ACC112 (cell line): Measurements from ENCODE around the gene ARHGEF11.
A peak's percentile ranks its signal among the peaks of the same experiment; 100 is the strongest.

Source experiments
- H2AFZ ChIP-seq: fragments of 200-600 bp; sonication (generic); one replicate; pipeline ENCODE4 v1.6.0; 2017; ENCODE audit warnings: antibody characterized with exemption, low read length; ENCODE audit not compliant: unreplicated experiment
- H3K27ac ChIP-seq: fragments of 200-600 bp; sonication (generic); 2 replicates; pipeline ENCODE4 v1.5.1; 2014; ENCODE audit warnings: low read depth, mild to moderate bottlenecking, antibody characterized with exemption, low read length, moderate library complexity
- H3K27me3 ChIP-seq: fragments of 200-600 bp; sonication (generic); 2 replicates; pipeline ENCODE4 v1.6.1; 2014; ENCODE audit warnings: mild to moderate bottlenecking, antibody characterized with exemption, low read length, moderate library complexity, mixed read lengths; ENCODE audit not compliant: insufficient read depth
- H3K36me3 ChIP-seq: fragments of 200-600 bp; sonication (generic); 2 replicates; pipeline ENCODE4 v1.6.1; 2016; ENCODE audit warnings: mild to moderate bottlenecking, antibody characterized with exemption, low read length, moderate library complexity, mixed read lengths; ENCODE audit not compliant: insufficient read depth
- H3K4me1 ChIP-seq: fragments of 200-600 bp; sonication (generic); one replicate; pipeline ENCODE4 v1.6.1; 2016; ENCODE audit warnings: low read length, mixed read lengths; ENCODE audit not compliant: insufficient read depth, unreplicated experiment, control insufficient read depth
- H3K4me3 ChIP-seq: fragments of 200-600 bp; sonication (generic); 2 replicates; pipeline ENCODE4 v1.5.1; 2014; ENCODE audit warnings: mild to moderate bottlenecking, low read depth, low read length
- H3K79me2 ChIP-seq: fragments of 200-600 bp; sonication (generic); one replicate; pipeline ENCODE4 v1.6.0; 2016; ENCODE audit warnings: low read length; ENCODE audit not compliant: control insufficient read depth, unreplicated experiment, insufficient read depth

The ARHGEF11 gene

GRCh38 chr1:157050836-157051235 lies 5.3 kb upstream of the ARHGEF11 start:
- Histone ChIP-seq H3K79me2 (no peaks in the 10 kb centered on the region), H3K36me3 (no peaks in the 10 kb centered on the region), H2AFZ (no peak overlapping the region)

GRCh38 chr1:157047062-157047410 lies 1.5 kb upstream of the ARHGEF11 start:
- Histone ChIP-seq H3K27me3 (peaks cover 5% of the 10 kb centered on the region), H3K4me3 (no peak overlapping the region), H3K27ac (no peak overlapping the region), H3K36me3 (no peaks in the 10 kb centered on the region), H3K79me2 (peaks cover 28% of the 10 kb centered on the region), H2AFZ (no peak overlapping the region), H3K4me1 (peaks cover 20% of the 10 kb centered on the region)

More at GRCh38 chr1:157050836-157051235, 5.3 kb upstream of the ARHGEF11 start:
- H3K4me3 ChIP-seq, result no peak overlapping the region
- peaks cover 12% of the 10 kb centered on the region for H3K27me3 ChIP-seq
- no peak overlapping the region for H3K27ac ChIP-seq
- H3K4me1 ChIP-seq, result no peaks in the 10 kb centered on the region

DNA sequence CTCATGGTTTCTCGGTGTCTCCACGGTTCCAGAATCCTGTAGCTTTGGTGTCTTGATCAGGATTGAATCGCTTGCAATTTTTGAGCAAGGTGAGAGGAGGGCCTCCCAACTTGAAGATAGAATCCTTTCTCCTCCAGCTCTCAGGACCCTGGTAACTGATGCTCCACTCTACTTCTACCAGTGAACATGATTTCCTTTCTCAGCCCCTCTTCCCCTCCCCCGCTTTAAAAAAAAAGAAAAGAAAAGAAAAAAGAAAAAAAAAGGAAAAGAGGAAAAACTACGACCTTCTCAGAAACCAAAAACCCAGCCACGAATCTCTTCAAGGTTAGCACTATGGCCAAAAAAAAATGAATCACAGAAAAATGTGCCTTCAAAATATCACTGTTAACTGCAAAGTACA lies 1.2 kb downstream of the ARHGEF11 start:
- no peaks in the 10 kb centered on the region for H3K27me3 ChIP-seq
- no peak overlapping the region for H2AFZ ChIP-seq
- peak overlapping the region; percentile 79 for H3K4me3 ChIP-seq
- no peaks in the 10 kb centered on the region for H3K36me3 ChIP-seq
- H3K27ac ChIP-seq, result no peak overlapping the region
- peaks cover 47% of the 10 kb centered on the region for H3K79me2 ChIP-seq
- H3K4me1 ChIP-seq, result peaks cover 40% of the 10 kb centered on the region

DNA sequence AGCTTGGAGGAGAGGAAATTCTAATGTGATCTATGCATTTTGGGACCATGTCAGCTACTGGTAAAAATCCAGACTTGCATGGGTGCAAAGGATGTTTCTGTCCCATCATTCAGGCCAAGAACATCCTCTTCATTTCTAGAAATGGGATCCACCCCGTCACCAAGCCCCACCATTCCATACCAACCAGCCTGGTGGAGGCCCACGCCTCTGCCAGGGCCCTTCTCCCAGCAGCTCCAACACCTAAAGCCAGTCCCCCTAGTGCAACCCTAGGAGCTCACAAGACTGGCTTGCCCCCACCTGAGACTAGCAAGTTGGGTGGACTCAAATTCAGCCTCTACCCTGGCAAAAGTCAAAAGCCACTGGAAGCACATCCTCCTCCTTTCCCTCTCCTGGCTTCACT lies 1.9 kb downstream of the ARHGEF11 start:
- no peaks in the 10 kb centered on the region for H3K27me3 ChIP-seq

GRCh38 chr1:157042846-157043245 lies 2.7 kb downstream of the ARHGEF11 start:
- H3K79me2 ChIP-seq, result peaks cover 53% of the 10 kb centered on the region
- peak overlapping the region; percentile 79 for H3K4me3 ChIP-seq
- H3K4me1 ChIP-seq, result peaks cover 40% of the 10 kb centered on the region

More for the DNA sequence above, 1.9 kb downstream of the ARHGEF11 start:
- Histone ChIP-seq H2AFZ (no peak overlapping the region), H3K4me3 (peak overlapping the region; percentile 79), H3K4me1 (peaks cover 40% of the 10 kb centered on the region), H3K27ac (no peak overlapping the region), H3K79me2 (peaks cover 53% of the 10 kb centered on the region), H3K36me3 (no peaks in the 10 kb centered on the region)

DNA sequence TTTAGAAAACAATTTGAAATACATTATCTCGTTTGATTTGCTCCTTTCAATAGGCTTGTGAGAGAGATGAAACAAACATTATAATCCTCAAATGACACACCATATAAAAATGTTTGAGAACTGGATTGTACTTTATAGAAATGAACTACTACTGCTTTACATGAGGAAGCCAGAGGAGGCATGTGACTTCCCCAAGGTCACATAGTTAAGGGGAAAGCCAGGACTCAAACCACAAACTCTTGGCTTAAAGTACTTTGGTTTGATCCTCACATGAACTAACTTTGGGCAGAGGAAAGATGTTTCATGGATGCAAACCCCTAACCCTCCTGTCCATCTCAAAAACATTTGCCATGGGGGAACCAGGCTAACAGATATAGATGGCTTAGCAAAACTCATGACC lies 4.7 kb downstream of the ARHGEF11 start:
- peaks cover 62% of the 10 kb centered on the region for H3K79me2 ChIP-seq
- H3K27me3 ChIP-seq, result no peaks in the 10 kb centered on the region
- H3K27ac ChIP-seq, result no peak overlapping the region
- no peak overlapping the region for H2AFZ ChIP-seq
- peaks cover 40% of the 10 kb centered on the region for H3K4me1 ChIP-seq
- no peak overlapping the region for H3K4me3 ChIP-seq
- no peaks in the 10 kb centered on the region for H3K36me3 ChIP-seq

More at GRCh38 chr1:157042846-157043245, 2.7 kb downstream of the ARHGEF11 start:
- Histone ChIP-seq H3K27ac (no peak overlapping the region), H2AFZ (no peak overlapping the region), H3K27me3 (no peaks in the 10 kb centered on the region), H3K36me3 (no peaks in the 10 kb centered on the region)

DNA sequence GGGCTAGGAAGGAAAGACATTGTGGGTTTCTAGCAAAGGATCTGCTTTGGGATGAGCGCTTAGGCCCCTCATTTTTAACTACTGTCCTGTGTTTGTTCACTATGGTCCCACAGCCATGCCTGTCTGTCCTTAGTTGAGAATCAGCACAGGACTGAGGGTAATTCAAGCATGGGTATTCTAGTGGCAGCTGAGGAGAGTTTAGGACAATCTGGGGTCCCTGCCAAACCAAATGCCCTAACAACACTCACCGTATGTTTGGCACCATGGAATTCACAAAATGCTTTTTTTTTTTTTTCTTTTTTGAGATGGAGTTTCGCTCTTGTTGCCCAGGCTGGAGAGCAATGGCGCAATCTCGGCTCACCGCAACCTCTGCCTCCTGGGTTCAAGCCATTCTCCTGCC lies 10.4 kb downstream of the ARHGEF11 start:
- Histone ChIP-seq H3K4me1 (peaks cover 15% of the 10 kb centered on the region), H3K36me3 (no peaks in the 10 kb centered on the region), H3K27ac (peak overlapping the region; percentile 8; the same call in 1 of the 2 replicates), H3K27me3 (no peaks in the 10 kb centered on the region), H3K4me3 (no peak overlapping the region), H2AFZ (no peak overlapping the region), H3K79me2 (peaks cover 61% of the 10 kb centered on the region)

DNA sequence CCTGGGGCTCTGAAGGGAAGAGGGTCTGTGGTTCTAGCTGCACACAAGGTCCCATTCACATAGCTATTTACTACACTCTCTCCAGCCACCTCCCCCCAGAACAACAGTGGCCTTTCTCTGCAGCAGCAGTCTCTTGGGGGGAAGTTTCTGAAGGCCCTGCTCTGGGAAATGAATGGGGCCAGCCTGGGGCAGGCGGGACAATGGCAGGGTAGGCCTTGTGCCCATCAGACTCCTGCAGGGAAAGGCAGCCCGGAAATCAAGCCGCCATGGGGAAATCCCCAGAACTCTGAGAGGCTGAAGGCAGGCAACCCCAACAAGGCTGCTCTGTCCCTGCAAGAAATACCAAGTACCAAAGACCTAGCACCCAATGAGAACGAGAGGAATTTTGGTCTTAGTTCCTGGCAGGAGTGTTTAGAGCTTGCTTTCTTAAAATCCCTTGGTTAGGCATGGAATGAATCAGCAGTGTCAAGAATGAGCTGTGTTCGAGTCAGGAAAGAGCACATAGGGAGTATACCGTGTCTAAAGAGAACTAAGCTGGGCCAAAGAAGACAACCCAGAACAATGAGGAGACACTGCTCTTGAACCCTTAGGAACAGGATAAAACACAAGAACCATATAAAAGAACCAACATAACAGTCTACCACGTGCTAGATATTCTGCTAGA lies 11.3 kb downstream of the ARHGEF11 start:
- Histone ChIP-seq H3K4me3 (no peak overlapping the region), H3K79me2 (peaks cover 59% of the 10 kb centered on the region), H3K27me3 (no peaks in the 10 kb centered on the region), H3K4me1 (peaks cover 13% of the 10 kb centered on the region), H3K36me3 (no peaks in the 10 kb centered on the region), H3K27ac (peak overlapping the region; percentile 8; the same call in 1 of the 2 replicates), H2AFZ (no peak overlapping the region)

DNA sequence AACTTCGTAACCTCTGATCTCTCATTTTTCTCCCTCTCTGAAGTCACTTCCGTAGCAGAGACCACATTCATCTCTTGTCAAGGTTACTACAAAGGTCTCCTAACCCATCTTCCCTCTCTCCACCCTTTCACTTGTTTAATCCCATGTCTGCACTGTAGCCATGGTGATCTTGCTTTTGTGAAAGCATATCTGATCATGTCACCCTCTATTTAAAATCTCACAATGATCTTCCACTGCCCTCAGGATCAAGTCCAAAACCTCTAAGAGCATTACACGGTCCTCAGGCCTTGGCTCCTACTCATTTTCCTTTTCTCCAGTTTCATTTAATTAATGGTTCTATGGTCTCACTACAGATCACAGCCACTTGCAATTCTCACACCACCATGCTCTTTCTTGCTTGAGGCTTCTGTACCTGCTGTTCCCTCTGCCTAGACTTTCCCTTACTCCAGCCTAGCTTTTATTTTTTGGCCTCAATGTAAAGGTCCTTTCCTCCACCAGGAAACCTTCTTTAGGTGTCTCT lies 12.1 kb downstream of the ARHGEF11 start:
- H3K79me2 ChIP-seq, result peaks cover 57% of the 10 kb centered on the region
- no peak overlapping the region for H3K27ac ChIP-seq
- no peaks in the 10 kb centered on the region for H3K36me3 ChIP-seq
- H2AFZ ChIP-seq, result no peak overlapping the region
- H3K27me3 ChIP-seq, result no peaks in the 10 kb centered on the region
- peaks cover 13% of the 10 kb centered on the region for H3K4me1 ChIP-seq
- no peak overlapping the region for H3K4me3 ChIP-seq

- Histone ChIP-seq H3K27me3 (no peaks in the 10 kb centered on the region), H3K4me1 (peaks cover 13% of the 10 kb centered on the region), H3K36me3 (no peaks in the 10 kb centered on the region), H3K27ac (no peak overlapping the region), H3K4me3 (no peak overlapping the region), H3K79me2 (peaks cover 56% of the 10 kb centered on the region), H2AFZ (no peak overlapping the region)
These were observed 13.2 kb downstream of the ARHGEF11 start for GRCh38 chr1:157032303-157032702.

DNA sequence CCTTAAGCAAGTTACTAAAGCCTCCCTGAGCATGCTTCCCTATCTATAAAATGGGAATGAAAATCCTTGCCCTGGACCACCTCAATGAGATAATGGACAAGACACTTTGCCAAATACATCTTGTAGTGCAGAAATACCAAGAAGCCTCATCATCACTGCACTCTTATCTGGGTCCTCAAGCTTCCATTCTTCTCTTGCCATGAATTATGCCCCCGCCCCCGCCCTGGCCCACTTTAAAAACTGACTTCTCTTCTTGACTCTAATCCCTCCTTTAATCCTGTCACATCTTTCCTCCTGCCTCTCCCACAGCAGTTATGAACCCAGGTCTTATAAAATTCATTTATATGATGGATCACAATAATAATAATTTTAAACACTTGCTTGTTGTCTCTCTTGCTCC lies 14.8 kb downstream of the ARHGEF11 start:
- H3K4me1 ChIP-seq, result peaks cover 13% of the 10 kb centered on the region
- peaks cover 55% of the 10 kb centered on the region for H3K79me2 ChIP-seq
- H3K27ac ChIP-seq, result no peak overlapping the region

More for the DNA sequence above, 14.8 kb downstream of the ARHGEF11 start:
- Histone ChIP-seq H3K4me3 (no peak overlapping the region), H3K27me3 (no peaks in the 10 kb centered on the region), H2AFZ (no peak overlapping the region), H3K36me3 (no peaks in the 10 kb centered on the region)
